ENCODE results near the gene MYZAP. TPM values are rescaled to one million over a fixed set of nuclear protein-coding genes. Genes with fewer than 3 reads are reported as not detected.

Gene MYZAP
- total RNA-seq, 1 experiment from 2014 or later, result not detected

DNA sequence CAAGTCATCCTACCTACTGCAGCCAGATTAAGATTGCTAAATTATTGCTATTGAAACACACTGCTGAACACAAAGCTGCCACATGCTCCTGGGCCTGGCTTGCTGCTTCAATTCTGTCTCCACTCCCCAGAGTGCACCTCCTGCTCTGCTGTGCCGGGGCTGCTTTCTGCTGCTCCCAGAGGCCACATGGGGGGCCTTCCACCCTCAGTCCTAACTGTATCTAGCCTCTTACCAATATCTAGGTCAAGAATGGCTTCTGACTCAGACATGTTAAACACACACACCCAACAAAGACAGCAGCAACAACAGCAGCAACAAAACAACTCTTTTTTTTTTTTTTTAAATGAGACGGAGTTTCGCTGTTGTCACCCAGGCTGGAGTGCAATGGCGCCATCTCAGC lies 33.0 kb downstream of the MYZAP start:
- BruUV-seq (replicated peaks), result no TSS peak

DNA sequence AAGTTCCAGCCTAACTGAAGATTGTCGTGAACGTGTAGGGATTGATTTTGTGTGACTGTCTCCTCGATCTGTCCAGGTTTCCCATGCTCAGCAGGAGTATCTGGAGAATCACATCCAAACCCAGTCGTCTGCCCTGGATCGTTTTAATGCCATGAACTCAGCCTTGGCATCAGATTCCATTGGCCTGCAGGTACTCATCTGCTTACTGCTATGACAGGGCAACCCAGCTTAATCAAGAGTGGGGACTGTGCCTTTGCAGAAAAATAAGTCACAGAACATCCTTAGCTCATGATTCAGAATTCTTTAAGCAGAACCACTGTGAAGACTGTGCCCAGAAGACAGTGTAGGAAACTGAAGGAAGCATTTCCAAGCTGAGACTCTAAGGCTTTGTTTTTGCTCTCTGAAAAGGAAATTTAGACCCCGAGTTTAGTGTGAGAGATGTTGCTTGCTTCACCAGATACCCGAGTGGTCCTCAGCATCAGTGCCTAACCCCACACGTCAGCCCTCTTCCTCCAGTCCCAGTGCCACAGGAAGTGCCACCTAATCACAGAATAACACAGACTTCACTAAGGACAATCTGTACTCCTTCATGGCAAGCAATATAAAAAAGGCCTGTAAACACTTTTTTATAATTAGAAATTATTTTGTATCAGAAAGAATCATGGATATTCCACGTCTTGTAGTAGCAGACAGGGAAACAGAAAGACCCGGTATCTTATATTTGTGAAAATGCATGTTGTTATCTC lies 34.2 kb downstream of the MYZAP start:
- intact Hi-C loops (cut with micrococcal nuclease; ENCODE audit: unreplicated experiment), result no loop called here
- POLR2A ChIA-PET (ENCODE audit: low non-redundant PET), result no interaction called here

More for the DNA sequence above, 33.0 kb downstream of the MYZAP start:
- Histone ChIP-seq H3K4me3 (ENCODE audit: low read depth, low read length, poor library complexity, severe bottlenecking) (no peak overlapping the region), H3K27me3 (replicated peaks; ENCODE audit: insufficient read depth, low read depth, low read length, poor library complexity) (no peaks in the 10 kb centered on the region), H3K27ac (ENCODE audit: low read depth, low read length, poor library complexity, severe bottlenecking) (no peak overlapping the region), H3K9me3 (ENCODE audit: low read depth, low read length, poor library complexity, severe bottlenecking) (no peaks in the 10 kb centered on the region), H3K36me3 (ENCODE audit: insufficient read depth, low read length, poor library complexity, severe bottlenecking) (no peaks in the 10 kb centered on the region), H3K4me1 (ENCODE audit: insufficient read depth, low read length, poor library complexity, severe bottlenecking) (no peaks in the 10 kb centered on the region)
- ChIA-PET POLR2A (ENCODE audit: low non-redundant PET) (no interaction called here), CTCF (no interaction called here)
- intact Hi-C loops (cut with micrococcal nuclease; ENCODE audit: unreplicated experiment), result no loop called here
- DNase-seq (ENCODE audit: low spot score), result no peak
- TF ChIP-seq, protein P1, sequence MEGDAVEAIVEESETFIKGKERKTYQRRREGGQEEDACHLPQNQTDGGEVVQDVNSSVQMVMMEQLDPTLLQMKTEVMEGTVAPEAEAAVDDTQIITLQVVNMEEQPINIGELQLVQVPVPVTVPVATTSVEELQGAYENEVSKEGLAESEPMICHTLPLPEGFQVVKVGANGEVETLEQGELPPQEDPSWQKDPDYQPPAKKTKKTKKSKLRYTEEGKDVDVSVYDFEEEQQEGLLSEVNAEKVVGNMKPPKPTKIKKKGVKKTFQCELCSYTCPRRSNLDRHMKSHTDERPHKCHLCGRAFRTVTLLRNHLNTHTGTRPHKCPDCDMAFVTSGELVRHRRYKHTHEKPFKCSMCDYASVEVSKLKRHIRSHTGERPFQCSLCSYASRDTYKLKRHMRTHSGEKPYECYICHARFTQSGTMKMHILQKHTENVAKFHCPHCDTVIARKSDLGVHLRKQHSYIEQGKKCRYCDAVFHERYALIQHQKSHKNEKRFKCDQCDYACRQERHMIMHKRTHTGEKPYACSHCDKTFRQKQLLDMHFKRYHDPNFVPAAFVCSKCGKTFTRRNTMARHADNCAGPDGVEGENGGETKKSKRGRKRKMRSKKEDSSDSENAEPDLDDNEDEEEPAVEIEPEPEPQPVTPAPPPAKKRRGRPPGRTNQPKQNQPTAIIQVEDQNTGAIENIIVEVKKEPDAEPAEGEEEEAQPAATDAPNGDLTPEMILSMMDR (conservative IDR thresholded peaks at IDR 0.05; ENCODE audit: low read depth, low read length), result no peak
- no peak for TF ChIP-seq EZH2 (IDR thresholded peaks at IDR 0.05; ENCODE audit: borderline replicate concordance, low read depth, low read length, poor library complexity, severe bottlenecking)

DNA sequence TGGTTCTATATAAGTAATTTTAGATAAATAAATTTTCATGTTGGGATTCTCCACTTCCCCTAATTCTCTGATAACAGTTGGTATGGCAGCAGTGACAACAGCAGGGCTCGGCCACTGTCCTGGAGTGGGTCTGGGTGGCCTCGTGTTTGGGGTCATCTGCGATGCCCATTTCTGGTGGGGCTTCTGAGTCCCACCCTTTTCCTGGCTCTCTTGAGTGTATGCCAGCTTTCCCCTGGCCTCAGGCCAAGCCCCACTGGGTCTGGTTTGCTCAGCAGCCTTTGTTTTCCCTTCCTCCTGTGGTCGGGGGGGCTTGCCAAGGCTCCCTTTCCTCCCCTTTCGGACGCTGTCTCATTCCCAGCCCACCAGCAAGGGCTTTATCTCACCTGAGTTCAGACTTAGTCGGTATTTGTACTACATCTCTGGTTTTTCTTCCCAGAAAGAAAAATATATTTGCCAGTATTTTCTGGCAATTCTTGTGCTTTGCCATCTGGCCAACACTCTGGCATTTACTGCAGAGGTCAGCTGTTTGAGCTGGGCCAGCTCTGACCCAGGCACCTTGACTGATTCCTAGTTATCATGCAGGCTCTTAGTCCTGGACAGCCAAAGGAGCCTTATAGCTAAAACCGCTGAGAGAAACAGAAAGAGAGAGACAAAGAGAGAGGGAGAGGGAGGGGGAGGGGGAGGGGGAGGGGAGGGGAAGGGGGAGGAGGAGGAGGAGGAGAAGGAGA lies 35.2 kb downstream of the MYZAP start:
- no TSS peak for BruUV-seq (replicated peaks)
- ChIA-PET POLR2A (ENCODE audit: low non-redundant PET) (no interaction called here), CTCF (interaction anchor here (1.1 kb wide), 1 partner anchor 330 kb away, joined by 5 read pairs; no protein-coding TSS in a partner anchor)
- no peaks in the 10 kb centered on the region for H3K27me3 ChIP-seq (replicated peaks; ENCODE audit: insufficient read depth, low read depth, low read length, poor library complexity)
- no peak for DNase-seq (ENCODE audit: low spot score)
- no peak overlapping the region for H3K4me3 ChIP-seq (ENCODE audit: low read depth, low read length, poor library complexity, severe bottlenecking)
- intact Hi-C loops (cut with micrococcal nuclease; ENCODE audit: unreplicated experiment), result no loop called here
- no peaks in the 10 kb centered on the region for H3K36me3 ChIP-seq (ENCODE audit: insufficient read depth, low read length, poor library complexity, severe bottlenecking)
- TF ChIP-seq, protein P1 (conservative IDR thresholded peaks at IDR 0.05; ENCODE audit: low read depth, low read length), result no peak
- no peak for TF ChIP-seq EZH2 (IDR thresholded peaks at IDR 0.05; ENCODE audit: borderline replicate concordance, low read depth, low read length, poor library complexity, severe bottlenecking)
- no peak overlapping the region for H3K27ac ChIP-seq (ENCODE audit: low read depth, low read length, poor library complexity, severe bottlenecking)
- no peaks in the 10 kb centered on the region for H3K9me3 ChIP-seq (ENCODE audit: low read depth, low read length, poor library complexity, severe bottlenecking)
- H3K4me1 ChIP-seq (ENCODE audit: insufficient read depth, low read length, poor library complexity, severe bottlenecking), result no peaks in the 10 kb centered on the region

More for the DNA sequence above, 34.2 kb downstream of the MYZAP start:
- CTCF ChIA-PET, result no interaction called here
- no TSS peak for BruUV-seq (replicated peaks)
- Histone ChIP-seq H3K4me1 (ENCODE audit: insufficient read depth, low read length, poor library complexity, severe bottlenecking) (no peaks in the 10 kb centered on the region), H3K9me3 (ENCODE audit: low read depth, low read length, poor library complexity, severe bottlenecking) (no peaks in the 10 kb centered on the region), H3K4me3 (ENCODE audit: low read depth, low read length, poor library complexity, severe bottlenecking) (no peak overlapping the region), H3K36me3 (ENCODE audit: insufficient read depth, low read length, poor library complexity, severe bottlenecking) (no peaks in the 10 kb centered on the region), H3K27ac (ENCODE audit: low read depth, low read length, poor library complexity, severe bottlenecking) (no peak overlapping the region), H3K27me3 (replicated peaks; ENCODE audit: insufficient read depth, low read depth, low read length, poor library complexity) (no peaks in the 10 kb centered on the region)
- no peak for TF ChIP-seq EZH2 (IDR thresholded peaks at IDR 0.05; ENCODE audit: borderline replicate concordance, low read depth, low read length, poor library complexity, severe bottlenecking)
- TF ChIP-seq, protein P1 (conservative IDR thresholded peaks at IDR 0.05; ENCODE audit: low read depth, low read length), result no peak
- no peak for DNase-seq (ENCODE audit: low spot score)
